ENCODE measurements around the gene TTC17.

DNA sequence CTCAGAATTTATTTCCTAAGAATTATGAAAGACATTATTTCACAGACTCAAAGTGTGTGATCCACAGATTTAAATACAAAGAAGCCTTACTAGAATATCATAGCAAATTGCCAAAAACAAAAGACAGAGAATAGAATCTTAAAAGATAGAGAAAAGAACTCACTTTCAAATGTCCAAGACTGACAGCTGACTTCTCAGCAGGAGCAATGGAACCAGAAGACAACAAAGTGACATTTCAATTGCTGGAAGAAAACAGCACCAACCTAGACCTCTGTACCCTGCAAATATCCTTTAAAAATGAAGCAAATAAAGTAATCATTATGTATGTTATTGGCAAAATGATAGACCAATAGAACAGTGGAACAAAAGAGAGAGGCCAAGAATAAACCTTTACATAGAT lies 109.2 kb downstream of the TTC17 start:
- TF ChIP-seq, protein P1, sequence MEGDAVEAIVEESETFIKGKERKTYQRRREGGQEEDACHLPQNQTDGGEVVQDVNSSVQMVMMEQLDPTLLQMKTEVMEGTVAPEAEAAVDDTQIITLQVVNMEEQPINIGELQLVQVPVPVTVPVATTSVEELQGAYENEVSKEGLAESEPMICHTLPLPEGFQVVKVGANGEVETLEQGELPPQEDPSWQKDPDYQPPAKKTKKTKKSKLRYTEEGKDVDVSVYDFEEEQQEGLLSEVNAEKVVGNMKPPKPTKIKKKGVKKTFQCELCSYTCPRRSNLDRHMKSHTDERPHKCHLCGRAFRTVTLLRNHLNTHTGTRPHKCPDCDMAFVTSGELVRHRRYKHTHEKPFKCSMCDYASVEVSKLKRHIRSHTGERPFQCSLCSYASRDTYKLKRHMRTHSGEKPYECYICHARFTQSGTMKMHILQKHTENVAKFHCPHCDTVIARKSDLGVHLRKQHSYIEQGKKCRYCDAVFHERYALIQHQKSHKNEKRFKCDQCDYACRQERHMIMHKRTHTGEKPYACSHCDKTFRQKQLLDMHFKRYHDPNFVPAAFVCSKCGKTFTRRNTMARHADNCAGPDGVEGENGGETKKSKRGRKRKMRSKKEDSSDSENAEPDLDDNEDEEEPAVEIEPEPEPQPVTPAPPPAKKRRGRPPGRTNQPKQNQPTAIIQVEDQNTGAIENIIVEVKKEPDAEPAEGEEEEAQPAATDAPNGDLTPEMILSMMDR (IDR thresholded peaks at IDR 0.05; ENCODE audit: insufficient read depth, low read depth, low read length) = no peak
- no peak for TF ChIP-seq EZH2 (IDR thresholded peaks at IDR 0.05; ENCODE audit: insufficient read depth, low read length)

Data from astrocyte (in vitro differentiated cells and primary cell).